GM23248 (cell line): ENCODE results near the gene TGOLN2. TPM values are rescaled to one million over a fixed set of nuclear protein-coding genes. Genes with fewer than 3 reads are reported as not detected.
"Not testable (repeated sequence)": the region's sequence is repeated elsewhere in the genome, so short reads cannot be mapped to it uniquely, and the experiment has no call there.

Experiments used
- DNase-seq: peaks from one replicate; pipeline ENCODE4 v3.0.0-alpha.2; 2015
- H2AFZ ChIP-seq: fragments of 200-600 bp; sonication (generic); 2 replicates; pipeline ENCODE4 v1.6.1; 2016; ENCODE audit warnings: antibody characterized with exemption
- H3F3A ChIP-seq: fragments of 200-600 bp; sonication (generic); 2 replicates; pipeline ENCODE4 v1.6.1; 2016; ENCODE audit warnings: mild to moderate bottlenecking, antibody characterized with exemption, mixed run types; ENCODE audit not compliant: insufficient read depth
- H3K27ac ChIP-seq: fragments of 200-600 bp; sonication (generic); 2 replicates; pipeline ENCODE4 v1.5.1; 2016; ENCODE audit warnings: mild to moderate bottlenecking
- H3K27me3 ChIP-seq: fragments of 200-600 bp; sonication (generic); replicated peaks from 2 replicates; pipeline ENCODE4 v1.6.1; 2016; ENCODE audit warnings: mild to moderate bottlenecking; ENCODE audit not compliant: insufficient read depth
- H3K36me3 ChIP-seq: fragments of 200-600 bp; sonication (generic); 2 replicates; pipeline ENCODE4 v1.6.1; 2016; ENCODE audit warnings: low read depth, mild to moderate bottlenecking
- H3K4me1 ChIP-seq: fragments of 200-600 bp; sonication (generic); 2 replicates; pipeline ENCODE4 v1.6.1; 2016; ENCODE audit warnings: mild to moderate bottlenecking; ENCODE audit not compliant: insufficient read depth
- H3K4me2 ChIP-seq: fragments of 200-600 bp; sonication (generic); one replicate; pipeline ENCODE4 v1.6.1; 2016; ENCODE audit warnings: mild to moderate bottlenecking; ENCODE audit not compliant: unreplicated experiment
- H3K4me3 ChIP-seq: fragments of 200-600 bp; sonication (generic); 2 replicates; pipeline ENCODE4 v1.5.1; 2016; ENCODE audit warnings: mild to moderate bottlenecking
- H3K79me2 ChIP-seq: fragments of 200-600 bp; sonication (generic); 2 replicates; pipeline ENCODE4 v1.6.1; 2016; ENCODE audit warnings: mild to moderate bottlenecking; ENCODE audit not compliant: insufficient read depth
- H3K9ac ChIP-seq: fragments of 200-600 bp; sonication (generic); 2 replicates; pipeline ENCODE4 v1.6.1; 2016; ENCODE audit warnings: mild to moderate bottlenecking
- H3K9me2 ChIP-seq: fragments of 200-600 bp; sonication (generic); 2 replicates; pipeline ENCODE4 v1.6.1; 2016; ENCODE audit warnings: mixed run types, mild to moderate bottlenecking, moderate library complexity; ENCODE audit not compliant: insufficient read depth
- H3K9me3 ChIP-seq: fragments of 200-600 bp; sonication (generic); one replicate; pipeline ENCODE4 v1.6.1; 2017; ENCODE audit warnings: low read depth
- H4K20me1 ChIP-seq: fragments of 200-600 bp; sonication (generic); 2 replicates; pipeline ENCODE4 v1.6.0; 2016; ENCODE audit not compliant: insufficient read depth
- EZH2 ChIP-seq: fragments of 200-600 bp; sonication (generic); IDR thresholded peaks from 2 replicates; pipeline ENCODE4 v1.6.1; 2018; ENCODE audit warnings: antibody characterized with exemption, mild to moderate bottlenecking; ENCODE audit not compliant: insufficient read depth, poor library complexity, severe bottlenecking
- EZH2phosphoT487 ChIP-seq: fragments of 200-600 bp; sonication (generic); IDR thresholded peaks from 2 replicates; pipeline ENCODE4 v1.6.1; 2018; ENCODE audit warnings: antibody characterized with exemption, moderate library complexity, mild to moderate bottlenecking, low read depth; ENCODE audit not compliant: insufficient read depth
- WGBS, 2 experiments: methylation state at CpG; one replicate each; pipeline ENCODE4 v1.1.6; 2015 to 2017; ENCODE audit warnings: low lambda C conversion rate in 2 of 2, low coverage in 1 of 2; ENCODE audit errors: missing lambda C conversion rate in 2 of 2; 5-methylcytosine and 5-hydroxymethylcytosine counted together
- in situ Hi-C: fragments of 300-500 bp; cut with MboI; formaldehyde crosslinking; loops from 2 replicates; pipeline ENCODE4 v1.15.0; 2020
- polyA plus RNA-seq: library from polyadenylated mRNA; unstranded; fragments of >200 nt; fragmentation: Nextera tagmentation; extraction: Ambion mirVana; gene quantifications from 2 replicates; pipeline ENCODE4 v1.2.1, GENCODE V29; 2016
- total RNA-seq: library from RNA; depleted of rRNA; stranded (reverse); fragments of >200 nt; shearing (Covaris generic); gene quantifications from 2 replicates; pipeline ENCODE4 v1.2.3, GENCODE V29; 2014

TGOLN2 gene
- total and polyA plus RNA-seq, 2 experiments from 2014 or later, result 96.8 to 118 TPM

DNA sequence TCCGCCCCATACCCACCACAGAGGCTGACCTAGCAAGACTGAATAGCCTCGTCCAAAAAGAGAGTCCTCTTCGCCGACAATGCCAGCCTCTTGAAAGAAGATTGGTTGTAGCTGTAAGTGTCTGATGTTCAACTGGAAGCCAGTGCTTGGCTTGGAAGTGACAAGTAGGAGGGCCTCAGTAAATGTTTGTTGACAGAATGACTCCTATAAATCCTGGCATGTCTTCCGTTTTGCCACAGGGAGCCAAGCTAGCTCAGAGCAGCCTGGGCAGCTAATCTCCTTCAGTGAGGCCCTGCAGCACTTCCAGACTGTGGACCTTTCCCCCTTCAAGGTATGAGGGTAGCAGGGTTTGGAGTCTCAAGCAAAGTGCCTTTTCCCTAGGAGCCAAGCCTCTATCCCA lies 41.7 kb upstream of the TGOLN2 start:
- Histone ChIP-seq H3K9ac (no peak overlapping the region), H3F3A (no peaks in the 10 kb centered on the region), H4K20me1 (no peaks in the 10 kb centered on the region), H3K27ac (no peak overlapping the region), H3K4me3 (no peak overlapping the region), H3K27me3 (no peaks in the 10 kb centered on the region), H3K4me2 (no peak overlapping the region), H3K9me3 (no peaks in the 10 kb centered on the region), H2AFZ (no peak overlapping the region), H3K79me2 (no peaks in the 10 kb centered on the region), H3K9me2 (no peaks in the 10 kb centered on the region), H3K4me1 (no peaks in the 10 kb centered on the region), H3K36me3 (no peaks in the 10 kb centered on the region)
- WGBS, 2 experiments, result 74% methylated on average over 5 of the region's 5 CpGs
- no peak for TF ChIP-seq EZH2
- no peak for TF ChIP-seq EZH2phosphoT487
- in situ Hi-C loops, result no loop called here
- DNase-seq, result no peak

DNA sequence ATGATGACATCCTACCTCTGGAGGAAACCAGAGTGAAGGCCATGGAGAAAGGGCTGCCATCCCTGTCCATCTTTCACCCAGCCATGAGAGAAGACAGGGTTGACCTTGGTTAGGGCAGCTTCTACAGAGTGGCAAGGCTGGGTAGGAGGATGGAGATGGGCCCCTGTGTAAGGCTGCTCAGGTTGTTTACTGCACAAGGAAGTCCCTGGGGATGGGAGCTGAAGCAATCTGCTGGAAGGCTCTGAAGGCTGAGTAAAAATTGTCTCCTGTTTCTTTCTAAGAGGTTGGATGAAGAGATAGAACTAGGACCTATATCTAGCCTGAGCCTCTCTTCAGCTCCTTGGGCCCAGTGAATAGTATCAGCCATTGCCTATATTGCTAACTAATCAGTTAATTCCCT lies 41.1 kb upstream of the TGOLN2 start:
- no peak for DNase-seq
- no peak overlapping the region for H3K9ac ChIP-seq
- in situ Hi-C loops, result no loop called here

DNA sequence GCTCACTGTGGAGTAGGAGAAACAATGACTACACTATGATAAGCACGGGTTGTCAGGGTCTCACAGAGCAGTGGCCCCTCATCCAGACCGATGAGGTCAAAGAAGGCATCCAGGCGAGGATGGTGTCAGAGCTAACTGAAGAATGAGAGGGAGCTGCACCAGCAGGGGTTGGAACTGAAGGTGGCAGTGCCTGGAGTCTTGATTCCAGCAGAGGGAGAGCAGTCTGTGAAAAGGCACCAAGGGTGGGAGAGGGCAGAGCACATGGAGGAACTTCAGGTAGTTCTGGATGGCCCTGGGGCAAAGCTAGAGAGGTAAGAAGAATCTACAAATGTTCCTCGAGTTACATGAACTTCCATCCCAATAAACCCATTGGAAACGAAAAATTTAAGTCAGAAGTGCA lies 39.4 kb upstream of the TGOLN2 start:
- H3K9me2 ChIP-seq, result no peaks in the 10 kb centered on the region
- no peaks in the 10 kb centered on the region for H3K27me3 ChIP-seq
- H2AFZ ChIP-seq, result no peak overlapping the region
- no peak for TF ChIP-seq EZH2phosphoT487
- no peak for TF ChIP-seq EZH2
- H3K4me3 ChIP-seq, result no peak overlapping the region
- WGBS, 2 experiments, result 83 to 89% methylated on average over 5 of the region's 5 CpGs
- no peaks in the 10 kb centered on the region for H3K4me1 ChIP-seq
- no peaks in the 10 kb centered on the region for H3K9me3 ChIP-seq
- no peaks in the 10 kb centered on the region for H3K79me2 ChIP-seq
- no peak overlapping the region for H3K27ac ChIP-seq
- H3K4me2 ChIP-seq, result no peak overlapping the region
- DNase-seq, result no peak
- H3K36me3 ChIP-seq, result no peaks in the 10 kb centered on the region; the same call in 1 of the 2 replicates
- no peaks in the 10 kb centered on the region for H3F3A ChIP-seq
- H3K9ac ChIP-seq, result no peak overlapping the region
- in situ Hi-C loops, result no loop called here
- no peaks in the 10 kb centered on the region for H4K20me1 ChIP-seq

More for the DNA sequence above, 41.1 kb upstream of the TGOLN2 start:
- no peaks in the 10 kb centered on the region for H3K4me1 ChIP-seq
- H3K27me3 ChIP-seq, result no peaks in the 10 kb centered on the region
- no peak overlapping the region for H3K4me3 ChIP-seq
- H2AFZ ChIP-seq, result no peak overlapping the region
- H3K9me2 ChIP-seq, result no peaks in the 10 kb centered on the region
- no peak overlapping the region for H3K27ac ChIP-seq
- H4K20me1 ChIP-seq, result no peaks in the 10 kb centered on the region
- TF ChIP-seq EZH2phosphoT487 (no peak), EZH2 (no peak)
- no peak overlapping the region for H3K4me2 ChIP-seq
- no peaks in the 10 kb centered on the region for H3F3A ChIP-seq
- H3K36me3 ChIP-seq, result no peaks in the 10 kb centered on the region
- H3K9me3 ChIP-seq, result no peaks in the 10 kb centered on the region
- H3K79me2 ChIP-seq, result no peaks in the 10 kb centered on the region

DNA sequence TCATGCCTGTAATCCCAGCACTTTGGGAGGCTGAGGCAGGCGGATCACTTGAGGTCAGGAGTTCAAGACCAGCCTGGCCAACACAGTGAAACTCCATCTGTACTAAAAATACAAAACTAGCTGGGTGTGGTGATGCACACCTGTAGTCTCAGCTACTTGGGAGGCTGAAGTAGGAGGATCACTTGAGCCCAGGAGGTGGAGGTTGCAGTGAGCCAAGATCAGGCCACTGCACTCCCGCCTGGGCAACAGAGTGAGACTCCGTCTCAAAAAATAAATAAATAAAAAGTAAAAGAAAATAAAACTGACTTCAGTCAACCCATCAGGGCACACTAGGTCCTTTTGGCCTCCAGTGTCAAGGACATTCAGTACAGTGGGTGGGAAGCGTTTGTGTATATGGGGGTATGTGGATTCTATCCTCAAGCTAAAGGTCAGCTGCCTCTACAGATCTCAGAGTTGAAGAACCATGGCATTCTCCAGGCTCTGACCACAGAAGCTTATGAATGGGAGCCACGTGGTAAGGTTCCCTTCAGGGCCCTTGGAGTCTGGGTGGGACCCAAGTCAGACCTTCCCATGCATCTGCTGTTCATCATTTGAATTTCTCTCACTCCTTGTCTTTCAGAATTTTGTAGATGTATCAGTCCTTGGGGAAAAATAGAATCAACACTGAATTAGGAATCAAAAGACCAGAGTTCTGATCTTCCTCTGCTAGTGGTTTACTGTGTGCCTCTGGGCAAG lies 35.0 kb upstream of the TGOLN2 start:
- H3K27ac ChIP-seq, H3K27me3 ChIP-seq, H3K4me2 ChIP-seq, DNase-seq, H3K9me3 ChIP-seq, in situ Hi-C loops, H3K9me2 ChIP-seq, H3K4me1 ChIP-seq, H3K79me2 ChIP-seq, H3F3A ChIP-seq, H2AFZ ChIP-seq, H3K4me3 ChIP-seq, H3K36me3 ChIP-seq, H4K20me1 ChIP-seq, H3K9ac ChIP-seq: not testable (repeated sequence)
- 97 to 99% methylated on average over 5 of the region's 5 CpGs for WGBS, 2 experiments

DNA sequence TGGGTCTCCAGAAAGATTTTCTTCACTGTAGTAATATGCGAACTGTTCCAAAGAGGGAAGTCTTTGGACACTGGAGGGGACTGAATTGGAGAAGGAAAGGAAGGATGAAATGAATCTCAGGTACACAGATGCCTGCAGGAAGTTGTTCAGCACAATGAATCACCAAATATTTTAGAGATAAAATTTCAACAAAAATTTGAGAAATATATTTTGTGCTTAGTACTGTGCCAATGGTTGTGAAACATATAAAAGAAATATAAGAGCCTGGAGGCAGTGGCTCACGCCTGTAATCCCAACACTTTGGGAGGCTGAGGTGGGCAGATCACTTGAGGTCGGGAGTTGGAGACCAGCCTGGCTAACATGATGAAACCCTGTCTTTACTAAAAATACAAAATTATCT lies 29.9 kb upstream of the TGOLN2 start:
- no peak overlapping the region for H3K9ac ChIP-seq
- H3K36me3 ChIP-seq, result peaks cover 12% of the 10 kb centered on the region; the same call in 1 of the 2 replicates
- H2AFZ ChIP-seq, result no peak overlapping the region
- no peak for DNase-seq
- no peak overlapping the region for H3K4me3 ChIP-seq
- peaks cover 24% of the 10 kb centered on the region; the same call in 1 of the 2 replicates for H3K4me1 ChIP-seq
- no peaks in the 10 kb centered on the region for H3K27me3 ChIP-seq
- TF ChIP-seq EZH2phosphoT487 (no peak), EZH2 (no peak)
- peaks cover 53% of the 10 kb centered on the region for H3K79me2 ChIP-seq
- no peaks in the 10 kb centered on the region for H3K9me3 ChIP-seq
- no peaks in the 10 kb centered on the region for H4K20me1 ChIP-seq
- no peak overlapping the region for H3K4me2 ChIP-seq
- H3K9me2 ChIP-seq, result no peaks in the 10 kb centered on the region
- in situ Hi-C loops, result no loop called here
- no peak overlapping the region for H3K27ac ChIP-seq
- H3F3A ChIP-seq, result no peaks in the 10 kb centered on the region
- 71 to 73% methylated on average over 3 of the region's 3 CpGs for WGBS, 2 experiments
